ENCODE data around the gene SLC25A34.

DNA sequence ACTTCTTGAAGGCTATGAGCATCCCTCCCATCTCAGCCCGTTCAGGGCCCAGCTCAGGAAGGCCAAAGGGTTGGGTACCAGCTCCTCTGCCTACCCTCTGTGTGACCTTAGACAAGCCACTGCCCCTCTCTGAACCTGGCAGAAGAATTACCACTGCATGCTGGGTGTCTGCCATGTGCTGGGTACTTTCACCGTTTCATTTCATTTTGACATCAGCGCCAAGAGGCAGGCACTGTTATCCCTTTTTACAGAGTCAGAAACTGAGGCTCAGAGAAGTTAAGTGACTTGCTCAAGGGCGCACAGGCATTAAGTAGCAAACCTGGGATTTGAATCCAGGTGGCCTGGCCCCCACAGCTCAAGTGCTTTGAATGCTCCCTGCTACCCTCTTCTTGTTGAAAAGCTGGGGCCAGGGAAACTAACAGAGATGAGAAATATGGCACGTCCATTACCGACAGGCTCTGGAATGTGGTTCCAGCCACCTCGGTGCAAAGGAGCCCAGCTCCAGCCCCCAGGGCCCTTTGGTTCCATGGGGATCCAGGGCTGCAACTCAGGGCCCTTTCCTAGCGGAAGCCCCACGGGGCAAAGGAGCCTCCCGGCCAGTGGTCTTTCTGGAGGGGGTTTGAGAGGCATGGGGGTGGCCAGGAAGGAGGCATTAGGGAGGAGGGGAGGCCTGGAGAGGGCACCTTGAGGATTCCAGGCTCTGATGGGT lies 12.8 kb downstream of the SLC25A34 start:
- TF ChIP-seq POLR2A (IDR thresholded peaks at IDR 0.05; ENCODE audit: low read depth, low read length) (no peak), POLR2AphosphoS5 (IDR thresholded peaks at IDR 0.05; ENCODE audit: low read depth, low read length) (no peak), TAF1 (IDR thresholded peaks at IDR 0.05; ENCODE audit: borderline replicate concordance, low read depth, low read length) (no peak)
